GM18508 (cell line): ENCODE data around the gene ZFYVE26.
"Not testable (repeated sequence)": the region's sequence is repeated elsewhere in the genome, so short reads cannot be mapped to it uniquely, and the experiment has no call there.

Experiments
- ATAC-seq: cut with Tn5 transposase; IDR thresholded peaks from one replicate; pipeline ENCODE4 v1.9.1; 2021; ENCODE audit warnings: moderate number of reproducible peaks; ENCODE audit not compliant: insufficient read depth, unreplicated experiment

Gene ZFYVE26

GRCh38 chr14:67718265-67718664, 98.1 kb downstream of the ZFYVE26 start:
- ATAC-seq, result no peak

- no peak for ATAC-seq
These were observed 99.3 kb downstream of the ZFYVE26 start for GRCh38 chr14:67717048-67717447.

- ATAC-seq, result no peak
These were observed 106.2 kb downstream of the ZFYVE26 start for GRCh38 chr14:67710209-67710608.

- not testable (repeated sequence) for ATAC-seq
These were observed 106.6 kb downstream of the ZFYVE26 start for GRCh38 chr14:67709796-67710195.

- ATAC-seq, result not testable (repeated sequence)
These were observed 107.0 kb downstream of the ZFYVE26 start for GRCh38 chr14:67709346-67709745.

GRCh38 chr14:67705211-67705610, 111.2 kb downstream of the ZFYVE26 start:
- no peak for ATAC-seq

- no peak for ATAC-seq
These were observed 111.8 kb downstream of the ZFYVE26 start for GRCh38 chr14:67704484-67705089.

- no peak for ATAC-seq
These were observed 112.4 kb downstream of the ZFYVE26 start for GRCh38 chr14:67703997-67704396.

- not testable (repeated sequence) for ATAC-seq
These were observed 114.9 kb downstream of the ZFYVE26 start, which contains the start of gene RDH12 for GRCh38 chr14:67701492-67701891. Gene RDH12 (plus strand): TSS chr14:67701886. CDS start chr14:67722643, 20,757 bp downstream.

- no peak for ATAC-seq
These were observed 118.2 kb downstream of the ZFYVE26 start for GRCh38 chr14:67698179-67698578.

GRCh38 chr14:67697006-67697405, 119.4 kb downstream of the ZFYVE26 start:
- ATAC-seq, result no peak
